Measurements from ENCODE around the gene SPEN.

GRCh38 chr1:15863156-15863901, 15.8 kb downstream of the SPEN start:
- TF ChIP-seq CTCF (IDR thresholded peaks at IDR 0.05) (no peak), POLR2A (IDR thresholded peaks at IDR 0.05) (no peak)
